K562 (cell line): ENCODE data around the gene PIGM.

Source experiments
- BDP1 ChIP-seq: IDR thresholded peaks from 3 replicates; pipeline ENCODE4 v1.6.1; 2011; ENCODE audit not compliant: insufficient read length, insufficient read depth
- CHAMP1 ChIP-seq: fragments of 450-650 bp; IDR thresholded peaks from 2 replicates; pipeline ENCODE4 v1.6.1; 2016; ENCODE audit warnings: mild to moderate bottlenecking
- CHD4 ChIP-seq: fragments of 200-600 bp; sonication (generic); IDR thresholded peaks from 3 replicates; pipeline ENCODE4 v1.6.1; 2012; ENCODE audit warnings: low read depth, mild to moderate bottlenecking, mixed read lengths, low read length, inconsistent platforms; ENCODE audit not compliant: insufficient read depth, insufficient replicate concordance, poor library complexity, severe bottlenecking
- E2F6 ChIP-seq, 2 experiments: IDR thresholded peaks; 2 replicates each; pipeline ENCODE4 v1.6.1; 2011; ENCODE audit warnings: borderline replicate concordance in 1 of 2, control low read depth in 1 of 2, low read depth in 1 of 2, low read length in 1 of 2, mild to moderate bottlenecking in 1 of 2, mixed read lengths in 1 of 2, moderate library complexity in 1 of 2; ENCODE audit not compliant: insufficient read depth in 1 of 2, insufficient read length in 1 of 2, poor library complexity in 1 of 2, severe bottlenecking in 1 of 2; ENCODE audit errors: extremely low read depth in 1 of 2
- JUNB ChIP-seq: fragments of 450-650 bp; formaldehyde crosslinking; conservative IDR thresholded peaks from 2 replicates; pipeline ENCODE4 v1.4.0; 2020; ENCODE audit warnings: mild to moderate bottlenecking
- KLF1 ChIP-seq: fragments of 450-650 bp; IDR thresholded peaks from 2 replicates; pipeline ENCODE4 v1.6.1; 2016; ENCODE audit warnings: missing genetic modification characterization, missing compliant biosample characterization
- NUFIP1 ChIP-seq: fragments of 450-650 bp; IDR thresholded peaks from 2 replicates; pipeline ENCODE4 v1.6.1; 2018; ENCODE audit not compliant: partially characterized antibody
- RBBP5 ChIP-seq: fragments of 200-600 bp; sonication (generic); IDR thresholded peaks from 2 replicates; pipeline ENCODE4 v1.6.1; 2012; ENCODE audit warnings: borderline replicate concordance, mild to moderate bottlenecking, low read length, control low read depth, inconsistent platforms; ENCODE audit not compliant: insufficient read depth, poor library complexity, severe bottlenecking
- RFX5 ChIP-seq: IDR thresholded peaks from 2 replicates; pipeline ENCODE4 v1.6.1; 2011; ENCODE audit warnings: low read depth, mild to moderate bottlenecking, improper control_type of control experiment, low read length
- SRF ChIP-seq, 2 experiments: fragments of 250-450, 450-650 bp in 1 of 2; sonication (Bioruptor Pico) in 1 of 2; sonication (generic) in 1 of 2; formaldehyde crosslinking; IDR thresholded peaks; 2 replicates each; pipeline versions ENCODE4 v1.5.0 to v1.5.1; 2020 to 2022; ENCODE audit warnings: mild to moderate bottlenecking in 1 of 2, missing genetic modification reagents in 1 of 2
- ZNF282 ChIP-seq: sonication (generic); formaldehyde crosslinking; IDR thresholded peaks from 2 replicates; pipeline ENCODE4 v1.8.1; 2023; ENCODE audit warnings: missing genetic modification reagents

- no peak for TF ChIP-seq RBBP5
- TF ChIP-seq SRF (CRISPR knock-in tag; IDR thresholded peaks at IDR 0.05): no peak
- no peak for TF ChIP-seq CHD4
- TF ChIP-seq CHAMP1: no peak
- no peak for TF ChIP-seq NUFIP1
- TF ChIP-seq E2F6 (IDR thresholded peaks at IDR 0.05; ENCODE audit: borderline replicate concordance in 1 of 2, extremely low read depth in 1 of 2, insufficient read depth in 1 of 2, insufficient read length in 1 of 2, low read depth in 1 of 2, low read length in 1 of 2, poor library complexity in 1 of 2, severe bottlenecking in 1 of 2): no peak
- TF ChIP-seq RFX5: no peak
- no peak for TF ChIP-seq BDP1
- no peak for TF ChIP-seq KLF1
- TF ChIP-seq JUNB (CRISPR knock-in tag): no peak
- TF ChIP-seq ZNF282 (CRISPR knock-in tag): no peak
Observed at GRCh38 chr1:159987186-159987585, 44.6 kb downstream of the PIGM start.
